ENCODE measurements around the gene FAM32A.

The FAM32A gene

DNA sequence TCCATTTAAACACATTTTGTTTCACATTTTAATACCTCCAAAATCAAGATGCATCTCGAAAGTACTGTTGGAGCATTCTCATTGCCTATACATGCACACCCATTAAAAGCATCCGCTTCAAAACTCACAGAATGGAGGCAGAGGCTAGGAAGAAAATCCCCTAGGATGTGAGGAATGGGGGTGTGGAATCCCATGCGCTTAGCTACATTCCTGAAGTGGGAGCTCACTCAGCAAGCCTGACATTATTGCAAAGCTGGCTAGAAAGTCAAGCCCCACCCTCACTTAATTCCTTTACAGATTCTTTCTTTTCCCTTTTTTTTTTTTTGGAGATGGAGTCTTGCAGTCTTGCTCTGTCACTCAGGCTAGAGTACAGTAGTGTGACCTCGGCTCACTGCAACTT lies 4.6 kb upstream of the FAM32A start:
- H3K4me1 Mint-ChIP-seq (ENCODE audit: low read depth): peaks cover 7% of the 10 kb centered on the region
- no peak for DNase-seq (ENCODE audit: low spot score)
- H3K4me3 Mint-ChIP-seq: no peak overlapping the region
- H3K36me3 Mint-ChIP-seq (ENCODE audit: low read depth): peaks cover 5% of the 10 kb centered on the region
- H3K9me3 Mint-ChIP-seq: no peaks in the 10 kb centered on the region
- no peak overlapping the region for H3K27ac Mint-ChIP-seq
- H3K27me3 Mint-ChIP-seq (ENCODE audit: low read depth): peaks cover 3% of the 10 kb centered on the region

DNA sequence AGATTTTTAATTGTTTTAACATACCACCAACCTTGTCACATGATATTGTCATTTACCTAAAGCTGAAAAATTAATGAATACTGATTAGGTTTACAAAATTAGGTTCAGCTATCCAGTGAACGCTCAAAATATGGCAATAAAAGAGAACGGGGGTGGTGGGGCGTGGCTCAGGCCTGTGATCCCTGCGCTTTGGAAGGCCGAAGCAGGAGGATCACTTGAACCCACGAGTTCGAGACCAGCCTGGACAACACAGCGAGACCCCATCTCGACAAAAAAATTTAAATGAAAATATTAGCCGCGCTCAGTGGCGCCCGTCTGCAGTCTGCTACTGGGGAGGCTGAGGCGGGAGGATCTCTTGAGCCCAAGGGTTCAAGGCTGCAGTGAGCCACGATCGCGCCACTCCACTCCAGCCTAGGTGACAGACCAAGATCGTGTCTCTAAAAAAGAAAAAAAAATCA lies 516 bp upstream of the FAM32A start:
- H3K9me3 Mint-ChIP-seq: no peaks in the 10 kb centered on the region
- H3K36me3 Mint-ChIP-seq (ENCODE audit: low read depth): peaks cover 26% of the 10 kb centered on the region
- peaks cover 2% of the 10 kb centered on the region for H3K27me3 Mint-ChIP-seq (ENCODE audit: low read depth)
- peak overlapping the region; percentile 95 for H3K27ac Mint-ChIP-seq
- H3K4me1 Mint-ChIP-seq (ENCODE audit: low read depth): peaks cover 16% of the 10 kb centered on the region
- H3K4me3 Mint-ChIP-seq: peak overlapping the region; percentile 98
- DNase-seq (ENCODE audit: low spot score): no peak

DNA sequence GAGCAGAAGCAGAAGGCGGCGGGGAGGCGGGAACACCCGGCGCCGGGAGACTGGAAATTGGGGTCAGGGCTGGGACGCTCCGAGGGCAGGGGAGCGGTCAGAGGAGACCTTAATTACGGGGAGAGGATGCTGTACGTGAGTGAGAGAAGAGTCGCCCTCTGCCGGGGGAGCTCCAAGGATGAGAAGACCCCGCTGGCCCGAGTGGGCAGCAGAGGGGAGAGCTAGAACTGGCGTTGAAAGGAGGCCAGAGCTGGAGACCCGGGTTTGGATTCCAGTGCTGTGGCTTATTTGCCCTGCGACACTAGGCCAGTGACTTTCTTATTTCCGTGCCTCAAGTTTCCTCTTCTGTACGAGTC lies 536 bp downstream of the FAM32A start:
- H3K9me3 Mint-ChIP-seq: no peaks in the 10 kb centered on the region
- H3K36me3 Mint-ChIP-seq (ENCODE audit: low read depth): peaks cover 34% of the 10 kb centered on the region
- H3K4me3 Mint-ChIP-seq: peak overlapping the region; percentile 98
- DNase-seq (ENCODE audit: low spot score): peak; percentile 29
- peaks cover 16% of the 10 kb centered on the region for H3K4me1 Mint-ChIP-seq (ENCODE audit: low read depth)
- peak overlapping the region; percentile 95 for H3K27ac Mint-ChIP-seq
- no peaks in the 10 kb centered on the region for H3K27me3 Mint-ChIP-seq (ENCODE audit: low read depth)

DNA sequence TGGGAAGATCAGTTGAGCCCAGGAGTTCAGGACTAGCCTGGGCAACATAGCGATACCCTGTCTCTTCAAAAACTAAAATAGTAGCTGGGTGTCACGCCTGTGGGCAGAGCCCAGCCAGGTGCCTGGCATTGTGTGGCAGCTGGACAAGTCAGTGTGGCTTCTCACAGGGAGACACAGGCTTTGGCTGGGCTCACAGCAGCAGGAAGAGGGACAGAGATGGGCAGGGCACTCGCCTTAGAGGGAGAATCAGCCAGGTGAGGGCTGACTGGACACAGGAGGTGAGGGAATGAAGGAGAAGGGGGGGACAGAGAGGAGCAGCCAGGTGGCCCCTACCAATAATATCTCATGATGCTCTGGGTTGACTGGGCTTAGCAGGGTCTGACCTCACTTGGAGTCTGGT lies 3.3 kb downstream of the FAM32A start:
- H3K9me3 Mint-ChIP-seq: no peaks in the 10 kb centered on the region
- no peak overlapping the region for H3K4me3 Mint-ChIP-seq
- H3K4me1 Mint-ChIP-seq (ENCODE audit: low read depth): peaks cover 11% of the 10 kb centered on the region
- H3K27ac Mint-ChIP-seq: no peak overlapping the region
- no peak for DNase-seq (ENCODE audit: low spot score)
- H3K27me3 Mint-ChIP-seq (ENCODE audit: low read depth): no peaks in the 10 kb centered on the region
- peaks cover 46% of the 10 kb centered on the region for H3K36me3 Mint-ChIP-seq (ENCODE audit: low read depth)

DNA sequence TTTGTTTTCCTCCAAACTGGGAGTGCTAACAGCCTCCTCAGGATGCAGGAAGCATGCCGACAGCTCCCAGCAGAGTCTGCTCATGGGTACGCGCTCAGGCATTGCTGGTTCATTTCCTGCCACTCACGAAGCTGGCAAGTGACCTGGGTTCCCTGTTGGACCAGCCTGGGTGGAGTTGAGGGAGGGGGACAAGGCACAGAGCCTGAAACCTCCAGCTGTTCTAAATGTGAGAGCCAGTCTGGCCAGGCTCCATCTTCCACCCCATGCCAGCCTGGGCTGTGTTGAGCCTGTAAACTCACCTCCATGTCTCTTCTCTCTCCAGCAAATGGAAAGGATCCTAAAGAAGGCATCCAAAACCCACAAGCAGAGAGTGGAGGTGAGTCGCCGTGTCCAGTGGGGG lies 5.0 kb downstream of the FAM32A start:
- DNase-seq (ENCODE audit: low spot score): no peak
- Mint-ChIP-seq H3K27ac (no peak overlapping the region), H3K9me3 (no peaks in the 10 kb centered on the region), H3K4me1 (ENCODE audit: low read depth) (peaks cover 9% of the 10 kb centered on the region), H3K27me3 (ENCODE audit: low read depth) (no peaks in the 10 kb centered on the region), H3K36me3 (ENCODE audit: low read depth) (peaks cover 46% of the 10 kb centered on the region), H3K4me3 (no peak overlapping the region)

DNA sequence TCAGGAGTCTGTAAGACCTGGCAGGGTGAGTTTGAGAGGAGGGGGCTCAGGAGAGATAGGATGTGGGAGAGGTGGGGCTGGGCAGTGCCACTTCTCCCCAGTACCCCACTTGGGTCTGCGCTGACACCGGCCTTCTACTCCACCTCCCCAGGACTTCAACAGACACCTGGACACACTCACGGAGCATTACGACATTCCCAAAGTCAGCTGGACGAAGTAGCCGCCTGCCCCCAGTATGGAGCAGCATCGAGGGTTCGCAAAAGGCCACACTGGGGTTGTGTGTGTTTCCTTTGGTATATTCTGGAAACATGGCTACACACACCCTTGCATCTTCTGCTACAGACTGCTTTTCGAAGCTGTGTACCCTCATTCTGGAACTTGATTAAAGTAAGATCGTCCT lies 5.5 kb downstream of the FAM32A start:
- H3K9me3 Mint-ChIP-seq: no peaks in the 10 kb centered on the region
- DNase-seq (ENCODE audit: low spot score): no peak
- peaks cover 42% of the 10 kb centered on the region for H3K36me3 Mint-ChIP-seq (ENCODE audit: low read depth)
- H3K4me1 Mint-ChIP-seq (ENCODE audit: low read depth): peaks cover 9% of the 10 kb centered on the region
- H3K27me3 Mint-ChIP-seq (ENCODE audit: low read depth): no peaks in the 10 kb centered on the region
- no peak overlapping the region for H3K27ac Mint-ChIP-seq
- no peak overlapping the region for H3K4me3 Mint-ChIP-seq

DNA sequence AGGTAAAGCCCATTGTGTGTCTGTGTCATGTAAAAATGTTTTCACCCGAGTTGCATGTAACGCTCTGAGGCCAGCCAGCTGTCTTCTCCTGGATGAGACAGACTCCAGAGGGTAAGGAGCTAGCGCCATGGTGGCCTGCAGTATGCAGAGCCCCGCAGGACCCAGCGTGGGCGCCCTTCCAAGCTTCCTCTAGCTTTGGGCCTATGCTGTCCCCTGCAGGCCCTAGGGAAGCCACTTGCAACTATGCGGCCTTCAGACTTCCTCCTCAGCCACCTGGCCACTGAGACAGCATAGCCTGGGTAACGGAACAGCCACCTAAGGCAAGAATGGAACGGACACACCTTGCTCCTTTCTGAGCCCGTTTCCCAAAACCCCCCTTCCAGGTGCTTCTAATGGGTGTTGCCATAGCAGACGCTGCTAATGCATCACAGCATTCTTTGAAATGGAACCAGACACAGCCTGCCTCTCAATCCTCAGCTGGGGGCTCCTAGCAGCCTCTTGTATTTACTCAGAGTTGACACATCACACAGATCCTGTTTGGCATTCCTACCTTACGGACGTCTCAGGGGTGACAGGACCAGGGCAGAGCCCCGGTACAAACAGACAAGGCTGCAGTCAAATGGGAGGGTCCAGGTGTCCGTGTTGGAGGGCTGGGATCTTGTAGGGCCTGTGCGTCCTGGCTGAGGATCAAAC lies 6.2 kb downstream of the FAM32A start:
- H3K4me1 Mint-ChIP-seq (ENCODE audit: low read depth): peaks cover 11% of the 10 kb centered on the region
- H3K27ac Mint-ChIP-seq: no peak overlapping the region

DNA sequence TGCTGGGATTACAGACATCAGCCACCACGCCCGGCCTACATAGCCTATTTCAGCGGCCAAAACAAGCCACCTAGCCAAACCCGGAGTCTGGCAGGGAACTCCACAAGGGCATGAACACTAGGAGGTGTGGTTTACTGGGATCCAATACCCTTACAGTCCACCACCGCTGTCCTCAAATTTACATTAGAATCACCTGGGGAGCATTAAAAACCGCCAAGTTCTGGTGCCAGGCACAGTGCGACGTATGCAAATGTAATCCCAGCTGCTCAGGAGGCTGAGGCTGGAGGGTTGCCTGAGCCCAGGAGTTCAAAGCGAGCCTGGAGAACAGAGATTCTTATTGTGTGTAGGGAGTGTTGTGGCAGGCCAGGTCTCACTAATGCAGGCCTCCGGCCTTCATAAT lies 8.3 kb downstream of the FAM32A start:
- no peak overlapping the region for H3K27ac Mint-ChIP-seq
- H3K4me1 Mint-ChIP-seq (ENCODE audit: low read depth): peaks cover 10% of the 10 kb centered on the region
- H3K36me3 Mint-ChIP-seq (ENCODE audit: low read depth): peaks cover 29% of the 10 kb centered on the region
- H3K9me3 Mint-ChIP-seq: no peaks in the 10 kb centered on the region
- H3K4me3 Mint-ChIP-seq: no peak overlapping the region
- no peak for DNase-seq (ENCODE audit: low spot score)
- H3K27me3 Mint-ChIP-seq (ENCODE audit: low read depth): no peaks in the 10 kb centered on the region

More for the DNA sequence above, 6.2 kb downstream of the FAM32A start:
- Mint-ChIP-seq H3K9me3 (no peaks in the 10 kb centered on the region), H3K4me3 (no peak overlapping the region), H3K36me3 (ENCODE audit: low read depth) (peaks cover 42% of the 10 kb centered on the region), H3K27me3 (ENCODE audit: low read depth) (no peaks in the 10 kb centered on the region)
- no peak for DNase-seq (ENCODE audit: low spot score)

DNA sequence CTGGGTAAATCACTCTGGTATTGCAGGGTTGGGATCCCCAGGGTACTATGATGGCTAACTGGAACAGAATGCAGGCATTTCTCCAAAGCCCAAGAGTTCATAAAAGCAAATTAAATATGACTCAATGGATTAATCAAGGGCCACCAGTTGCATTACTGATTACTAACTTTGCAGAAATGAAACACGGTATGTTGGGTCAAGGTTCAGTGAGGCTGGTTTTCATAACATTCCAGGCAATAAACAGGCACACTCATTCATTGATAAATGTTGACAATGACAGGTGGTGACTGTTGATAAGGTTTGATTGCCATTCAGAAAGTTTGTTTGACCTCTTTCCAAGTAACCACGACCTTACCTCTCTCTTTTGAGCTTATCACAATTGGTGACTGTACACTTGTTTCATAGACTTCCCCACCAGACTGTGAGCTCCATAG lies 12.0 kb downstream of the FAM32A start:
- peaks cover 25% of the 10 kb centered on the region for H3K4me1 Mint-ChIP-seq (ENCODE audit: low read depth)
- H3K4me3 Mint-ChIP-seq: peak overlapping the region; percentile 99
- DNase-seq (ENCODE audit: low spot score): no peak
- H3K9me3 Mint-ChIP-seq: no peaks in the 10 kb centered on the region
- peaks cover 17% of the 10 kb centered on the region for H3K36me3 Mint-ChIP-seq (ENCODE audit: low read depth)
- no peaks in the 10 kb centered on the region for H3K27me3 Mint-ChIP-seq (ENCODE audit: low read depth)
- peak overlapping the region; percentile 95 for H3K27ac Mint-ChIP-seq

DNA sequence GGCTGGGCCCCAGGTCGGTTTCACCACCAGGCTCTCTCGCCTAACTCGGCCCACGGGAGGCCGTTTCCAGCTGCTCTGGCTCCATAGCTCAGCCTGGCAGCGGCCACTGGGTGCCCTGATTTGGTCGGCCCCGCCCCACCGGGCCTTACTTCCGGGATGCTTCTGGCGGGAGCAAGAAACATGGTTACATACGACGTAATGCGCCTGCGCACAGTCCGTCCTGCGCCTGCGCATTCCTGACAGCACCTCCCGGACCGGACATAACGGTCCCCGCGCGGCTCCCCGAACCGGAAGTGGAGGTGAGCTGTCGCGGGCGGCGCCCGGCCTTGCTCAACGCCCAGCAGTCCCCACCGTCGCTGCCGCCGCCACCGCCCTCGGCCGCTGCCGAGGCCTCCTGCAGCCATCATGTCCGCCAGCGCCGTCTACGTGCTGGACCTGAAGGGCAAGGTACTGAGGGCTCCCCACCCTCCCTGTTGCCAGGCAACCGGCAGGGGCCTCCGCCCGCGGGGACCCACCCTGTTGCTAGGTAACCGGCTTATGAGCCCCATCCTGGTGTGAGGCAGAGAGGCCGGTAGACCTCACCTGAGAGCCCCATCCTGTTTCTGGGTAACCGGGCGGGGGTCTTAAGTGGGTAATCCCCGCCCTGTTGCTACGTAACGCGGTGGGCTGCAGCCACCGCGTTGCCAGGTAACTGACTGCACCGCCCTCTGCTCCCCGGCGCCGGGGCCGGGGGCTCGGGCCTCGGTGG lies 12.6 kb downstream of the FAM32A start, which contains the start of gene AP1M1:
TSS of gene AP1M1 (plus strand) at position 290 of the 748 bp plus-strand sequence. CDS start at position 406, 116 bp downstream.
- Mint-ChIP-seq H3K4me1 (ENCODE audit: low read depth) (peaks cover 31% of the 10 kb centered on the region), H3K4me3 (peak within 1 kb of the TSS; percentile 99), H3K36me3 (ENCODE audit: low read depth) (peaks cover 22% of the 10 kb centered on the region), H3K27me3 (ENCODE audit: low read depth) (no peaks in the 10 kb centered on the region), H3K9me3 (no peaks in the 10 kb centered on the region), H3K27ac (peak within 1 kb of the TSS; percentile 95)
- peak; percentile 100 for DNase-seq (ENCODE audit: low spot score)

DNA sequence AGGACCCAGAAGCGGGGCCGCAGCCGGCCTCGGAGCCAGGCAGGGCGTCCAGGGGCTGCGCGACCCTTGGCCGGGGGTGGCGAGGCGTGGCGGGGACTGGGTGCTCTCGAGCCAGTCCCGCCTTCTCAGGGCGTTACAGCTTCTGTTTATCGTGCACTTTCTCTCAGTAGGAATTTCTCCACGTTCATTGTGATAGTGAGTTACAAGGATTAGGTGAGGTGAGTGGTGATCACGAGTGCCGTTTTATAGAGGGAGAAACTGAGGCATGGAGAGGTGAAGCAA lies 13.1 kb downstream of the FAM32A start:
- H3K27ac Mint-ChIP-seq: peak overlapping the region; percentile 65
- H3K27me3 Mint-ChIP-seq (ENCODE audit: low read depth): no peaks in the 10 kb centered on the region
- H3K4me3 Mint-ChIP-seq: peak overlapping the region; percentile 87
- no peaks in the 10 kb centered on the region for H3K9me3 Mint-ChIP-seq
- H3K4me1 Mint-ChIP-seq (ENCODE audit: low read depth): peaks cover 32% of the 10 kb centered on the region
- no peak for DNase-seq (ENCODE audit: low spot score)
- H3K36me3 Mint-ChIP-seq (ENCODE audit: low read depth): peaks cover 23% of the 10 kb centered on the region

DNA sequence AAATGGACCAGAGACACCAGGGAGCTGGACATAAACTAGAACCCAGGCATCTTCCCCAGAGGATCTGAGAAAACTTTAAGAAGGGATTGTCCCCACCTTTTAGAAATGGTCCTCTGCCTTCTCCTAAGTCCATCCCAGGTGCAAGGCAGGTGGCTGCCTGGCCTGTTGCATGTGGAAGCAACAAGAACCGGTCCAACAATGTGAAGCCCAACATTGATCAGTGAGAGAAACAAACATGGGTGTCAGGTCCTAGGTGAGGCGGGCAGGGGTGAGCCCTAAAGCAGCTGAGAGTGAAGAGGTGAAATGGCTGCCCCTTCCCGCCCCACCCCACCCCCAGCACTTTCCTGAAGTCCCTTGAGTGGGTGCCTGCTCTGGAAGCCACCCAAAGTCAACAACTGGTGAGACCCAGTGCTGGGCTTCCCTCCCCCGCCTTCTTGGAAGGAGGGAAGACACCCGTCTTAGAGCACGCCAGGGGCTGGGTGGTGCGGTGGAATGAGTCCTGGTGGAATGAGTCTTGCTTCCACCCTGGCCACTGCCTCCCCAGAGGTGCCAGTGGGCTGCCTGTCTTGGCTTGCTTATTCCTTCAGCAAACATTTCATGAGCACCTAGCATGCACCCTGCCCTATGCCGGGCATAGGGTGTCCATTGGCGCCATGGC lies 14.2 kb downstream of the FAM32A start:
- Mint-ChIP-seq H3K36me3 (ENCODE audit: low read depth) (peaks cover 28% of the 10 kb centered on the region), H3K27ac (peak overlapping the region; percentile 39), H3K27me3 (ENCODE audit: low read depth) (no peaks in the 10 kb centered on the region), H3K9me3 (no peaks in the 10 kb centered on the region), H3K4me3 (peak overlapping the region; percentile 87), H3K4me1 (ENCODE audit: low read depth) (peaks cover 32% of the 10 kb centered on the region)
- DNase-seq (ENCODE audit: low spot score): no peak

DNA sequence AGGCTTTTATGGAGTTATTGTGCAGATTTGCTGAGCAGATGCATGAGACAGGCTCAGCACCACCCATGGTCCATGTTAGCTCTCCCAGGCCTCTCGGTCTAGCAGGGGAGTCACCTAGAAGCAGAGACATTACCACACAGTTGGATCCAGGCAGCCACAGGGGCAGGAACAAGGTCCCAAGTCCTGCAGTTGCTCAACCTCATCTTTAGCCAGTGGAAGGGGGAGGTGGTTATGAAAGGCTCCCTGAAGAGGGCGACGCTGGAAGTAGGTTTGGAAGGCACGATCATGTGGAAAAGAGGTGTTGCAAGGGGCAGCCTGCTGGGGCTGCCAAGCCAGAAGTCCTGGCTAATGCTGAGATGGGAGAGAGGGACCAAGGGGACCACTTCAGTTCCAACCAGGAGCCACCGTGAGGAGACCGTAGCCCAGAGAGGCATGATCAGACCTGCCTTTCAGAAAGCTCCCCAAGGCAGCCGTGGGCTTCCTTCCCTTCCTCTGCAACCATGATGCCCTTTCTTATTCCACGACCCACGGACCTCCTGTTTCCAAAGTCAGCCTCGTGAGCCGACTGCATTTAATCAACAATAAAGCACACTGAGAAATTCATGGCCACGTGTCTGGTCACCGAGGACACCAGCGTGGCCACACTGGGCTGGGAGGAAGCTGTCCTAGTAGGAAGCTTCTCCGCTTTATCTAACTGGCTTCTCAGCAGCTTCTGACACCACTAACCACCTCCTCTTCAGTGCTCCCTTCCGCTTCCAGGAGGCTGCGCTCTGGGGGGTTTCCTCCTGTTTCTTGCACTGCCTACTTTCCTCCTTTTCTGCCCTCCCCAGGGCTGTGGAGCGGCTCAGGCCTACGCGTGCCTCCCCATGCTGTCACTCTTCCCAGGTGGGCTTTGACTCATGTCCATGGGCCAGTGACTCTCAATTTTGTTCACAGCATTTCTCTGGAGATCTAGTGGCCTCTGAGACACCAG lies 15.1 kb downstream of the FAM32A start:
- DNase-seq (ENCODE audit: low spot score): no peak
- H3K4me3 Mint-ChIP-seq: peak overlapping the region; percentile 44
- H3K27me3 Mint-ChIP-seq (ENCODE audit: low read depth): no peaks in the 10 kb centered on the region
- H3K36me3 Mint-ChIP-seq (ENCODE audit: low read depth): peaks cover 29% of the 10 kb centered on the region
- H3K4me1 Mint-ChIP-seq (ENCODE audit: low read depth): peaks cover 32% of the 10 kb centered on the region
- no peaks in the 10 kb centered on the region for H3K9me3 Mint-ChIP-seq
- peak overlapping the region; percentile 62 for H3K27ac Mint-ChIP-seq
